Measurements from ENCODE around the gene UBXN7.

Gene UBXN7

GRCh38 chr3:196419386-196419785 is 12.8 kb downstream of the UBXN7 start:
- no peak for TF ChIP-seq CTCF (IDR thresholded peaks at IDR 0.05; ENCODE audit: insufficient read depth, low read length, poor library complexity, severe bottlenecking)
- H3K36me3 ChIP-seq (ENCODE audit: control insufficient read depth, insufficient read depth, low read length) = no peaks in the 10 kb centered on the region
- no peak for DNase-seq (ENCODE audit: extremely low read depth, insufficient read length)

GRCh38 chr3:196418601-196419000 is 13.6 kb downstream of the UBXN7 start:
- TF ChIP-seq CTCF (IDR thresholded peaks at IDR 0.05; ENCODE audit: insufficient read depth, low read length, poor library complexity, severe bottlenecking) = no peak
- Histone ChIP-seq H3K27me3 (replicated peaks; ENCODE audit: control insufficient read depth, insufficient read depth, low read length) (no peaks in the 10 kb centered on the region), H3K4me3 (replicated peaks; ENCODE audit: low read depth, low read length) (no peak overlapping the region), H3K36me3 (ENCODE audit: control insufficient read depth, insufficient read depth, low read length) (no peaks in the 10 kb centered on the region)
- DNase-seq (ENCODE audit: extremely low read depth, insufficient read length) = no peak

More at GRCh38 chr3:196419386-196419785, 12.8 kb downstream of the UBXN7 start:
- no peaks in the 10 kb centered on the region for H3K27me3 ChIP-seq (replicated peaks; ENCODE audit: control insufficient read depth, insufficient read depth, low read length)
- H3K4me3 ChIP-seq (replicated peaks; ENCODE audit: low read depth, low read length) = no peak overlapping the region

DNA sequence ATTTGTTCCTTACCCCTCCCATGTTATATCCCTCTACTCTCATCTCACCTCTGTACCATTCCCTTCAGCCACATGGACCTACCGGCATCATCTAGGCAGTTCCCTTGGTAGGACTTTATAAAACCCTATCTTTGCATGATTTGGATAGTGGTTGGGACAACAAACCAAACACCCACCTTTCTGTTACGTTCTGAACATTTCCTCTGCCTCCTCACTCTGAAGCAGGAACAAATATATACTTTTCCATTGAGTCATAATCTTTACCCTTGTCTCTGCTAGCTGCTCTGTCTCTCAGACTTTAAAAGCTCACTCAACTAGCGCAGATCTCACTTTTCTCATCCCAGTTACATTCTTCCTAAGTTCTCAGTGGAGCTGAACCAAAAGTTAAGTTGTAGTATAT is 17.8 kb downstream of the UBXN7 start:
- no peak for DNase-seq (ENCODE audit: extremely low read depth, insufficient read length)

DNA sequence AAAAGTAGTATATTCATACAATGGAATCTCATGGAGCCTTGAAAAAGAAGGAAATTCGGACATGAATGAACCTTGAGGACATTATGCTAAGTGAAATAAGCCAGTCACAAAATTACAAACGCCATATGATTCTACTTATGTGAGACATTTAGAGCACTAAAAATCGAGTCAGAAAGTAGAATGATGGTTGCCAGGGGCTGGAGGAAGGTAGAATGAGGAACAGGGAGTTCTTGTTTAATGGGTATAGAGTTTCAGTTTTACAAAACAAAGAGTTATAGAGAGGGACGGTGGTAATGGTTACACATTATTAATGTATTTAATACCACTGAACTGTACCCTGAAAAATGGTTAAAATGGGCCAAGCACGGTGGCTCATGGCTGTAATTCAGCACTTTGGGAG is 19.5 kb downstream of the UBXN7 start:
- no peaks in the 10 kb centered on the region for H3K36me3 ChIP-seq (ENCODE audit: control insufficient read depth, insufficient read depth, low read length)
- H3K27me3 ChIP-seq (replicated peaks; ENCODE audit: control insufficient read depth, insufficient read depth, low read length) = no peaks in the 10 kb centered on the region
- no peak for TF ChIP-seq CTCF (IDR thresholded peaks at IDR 0.05; ENCODE audit: insufficient read depth, low read length, poor library complexity, severe bottlenecking)
- no peak overlapping the region for H3K4me3 ChIP-seq (replicated peaks; ENCODE audit: low read depth, low read length)
- DNase-seq (ENCODE audit: extremely low read depth, insufficient read length) = peak; percentile 38

More for the DNA sequence above, 17.8 kb downstream of the UBXN7 start:
- H3K27me3 ChIP-seq (replicated peaks; ENCODE audit: control insufficient read depth, insufficient read depth, low read length) = no peaks in the 10 kb centered on the region
- H3K4me3 ChIP-seq (replicated peaks; ENCODE audit: low read depth, low read length) = no peak overlapping the region
- H3K36me3 ChIP-seq (ENCODE audit: control insufficient read depth, insufficient read depth, low read length) = no peaks in the 10 kb centered on the region
- no peak for TF ChIP-seq CTCF (IDR thresholded peaks at IDR 0.05; ENCODE audit: insufficient read depth, low read length, poor library complexity, severe bottlenecking)

DNA sequence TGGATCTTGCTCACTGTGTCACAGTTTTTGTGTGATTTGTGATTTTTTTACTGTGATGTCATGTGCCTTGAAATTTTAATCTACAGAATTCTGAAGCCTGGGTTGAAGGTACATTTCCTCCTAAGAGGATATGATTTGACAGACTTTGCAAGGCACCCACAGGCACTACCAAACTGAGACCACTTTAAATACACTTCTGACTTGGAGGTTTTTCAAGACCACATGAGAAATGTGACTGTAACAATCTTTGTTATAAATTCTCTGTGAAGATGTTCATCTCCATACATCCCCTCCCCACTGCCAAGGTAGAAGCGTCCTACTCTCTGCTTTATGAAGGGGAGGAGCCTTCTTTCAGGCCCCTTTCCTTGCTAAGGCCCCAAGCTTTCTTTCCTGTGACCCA is 22.8 kb downstream of the UBXN7 start:
- TF ChIP-seq CTCF (IDR thresholded peaks at IDR 0.05; ENCODE audit: insufficient read depth, low read length, poor library complexity, severe bottlenecking) = no peak
- no peaks in the 10 kb centered on the region; the same call in 1 of the 2 replicates for H3K36me3 ChIP-seq (ENCODE audit: control insufficient read depth, insufficient read depth, low read length)
- no peak for DNase-seq (ENCODE audit: extremely low read depth, insufficient read length)

More for the DNA sequence above, 22.8 kb downstream of the UBXN7 start:
- Histone ChIP-seq H3K4me3 (replicated peaks; ENCODE audit: low read depth, low read length) (no peak overlapping the region), H3K27me3 (replicated peaks; ENCODE audit: control insufficient read depth, insufficient read depth, low read length) (no peaks in the 10 kb centered on the region)
